Urinary bladder (tissue), 4 donors: Measurements from ENCODE around the gene LDLRAD4. TPM values are rescaled to one million over a fixed set of nuclear protein-coding genes. Genes with fewer than 3 reads are reported as not detected.

Experiments
- DNase-seq: peaks from one replicate; pipeline ENCODE4 v3.0.0-alpha.2; 2015; ENCODE audit errors: extremely low spot score
- H3K27ac ChIP-seq: one replicate; pipeline ENCODE4 v1.5.1; 2013; ENCODE audit warnings: low read depth, mild to moderate bottlenecking, moderate library complexity
- H3K36me3 ChIP-seq: one replicate; pipeline ENCODE4 v1.6.1; 2013; ENCODE audit warnings: mild to moderate bottlenecking, moderate library complexity; ENCODE audit not compliant: insufficient read depth
- H3K4me1 ChIP-seq: one replicate; pipeline ENCODE4 v1.6.1; 2013; ENCODE audit warnings: mild to moderate bottlenecking, moderate library complexity; ENCODE audit not compliant: insufficient read depth
- H3K4me3 ChIP-seq: one replicate; pipeline ENCODE4 v1.5.1; 2013; ENCODE audit warnings: low read depth, low read length
- WGBS: extraction: QIAGEN DNeasy Blood & Tissue Kit; methylation state at CpG from one replicate; pipeline ENCODE4 v1.1.7; 2013; 5-methylcytosine and 5-hydroxymethylcytosine counted together
- polyA plus RNA-seq: library from polyadenylated mRNA; stranded (reverse); fragments of 200-250 nt; gene quantifications from one replicate; pipeline ENCODE4 v1.2.3, GENCODE V29; 2013
- total RNA-seq: library from RNA; depleted of rRNA; stranded (reverse); fragments of >200 nt; gene quantifications from one replicate; pipeline ENCODE4 v1.2.3, GENCODE V29; 2014
- donor health status: healthy with polysubstance abuse.
- donor health status: healthy.

LDLRAD4 gene
- total and polyA plus RNA-seq, 2 donors, result 13.8 to 52.3 TPM

- WGBS, result 70% methylated on average over 6 of the region's 6 CpGs
- H3K4me3 ChIP-seq, result no peak overlapping the region
- no peak overlapping the region for H3K27ac ChIP-seq
These were observed 31.9 kb upstream of the LDLRAD4 start for GRCh38 chr18:13186687-13187086.

DNA sequence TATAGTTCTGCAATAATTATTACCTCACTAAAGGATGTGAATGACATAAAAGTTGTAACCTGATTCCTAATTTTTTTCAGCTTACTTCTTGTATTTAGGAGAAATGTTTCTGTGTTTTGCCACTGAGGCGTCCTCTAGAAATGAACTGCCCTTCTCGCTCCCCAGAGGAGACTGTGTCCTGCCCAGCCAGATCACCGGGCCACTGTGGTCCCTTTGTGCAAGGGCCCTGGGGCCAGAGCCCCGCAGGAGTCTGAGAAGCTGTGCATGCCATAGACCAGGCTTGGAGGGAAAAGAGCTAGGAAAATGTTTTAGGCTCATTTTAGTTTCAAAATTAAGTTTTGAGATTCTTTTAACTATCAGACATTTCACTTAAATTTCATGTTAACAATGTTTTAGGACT lies 31.1 kb upstream of the LDLRAD4 start:
- DNase-seq, result no peak
- 86% methylated on average over 4 of the region's 4 CpGs for WGBS
- H3K27ac ChIP-seq, result no peak overlapping the region
- H3K4me3 ChIP-seq, result no peak overlapping the region
- no peaks in the 10 kb centered on the region for H3K36me3 ChIP-seq
- no peaks in the 10 kb centered on the region for H3K4me1 ChIP-seq

More at GRCh38 chr18:13186687-13187086, 31.9 kb upstream of the LDLRAD4 start:
- no peaks in the 10 kb centered on the region for H3K36me3 ChIP-seq
- H3K4me1 ChIP-seq, result no peaks in the 10 kb centered on the region
- DNase-seq, result no peak

DNA sequence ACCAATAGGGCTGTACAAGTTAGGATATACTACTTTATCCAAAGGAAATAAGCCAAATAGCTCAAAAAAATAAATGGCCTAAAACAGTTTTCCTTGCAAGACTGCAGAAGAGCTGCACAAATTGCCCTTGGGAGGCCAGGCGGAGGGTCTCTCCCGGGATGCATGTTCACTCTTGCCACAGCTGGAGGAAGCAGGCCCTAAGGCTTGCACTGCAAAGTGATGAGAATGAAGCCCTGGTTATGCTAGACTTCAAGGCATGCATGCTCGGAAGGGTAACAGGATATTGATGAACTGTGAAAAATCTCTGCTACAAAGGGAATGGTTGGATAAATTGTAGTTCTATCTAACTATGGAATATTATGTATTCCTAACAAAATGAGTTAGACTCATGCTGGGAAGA lies 27.5 kb upstream of the LDLRAD4 start:
- Histone ChIP-seq H3K4me1 (no peaks in the 10 kb centered on the region), H3K4me3 (no peak overlapping the region), H3K27ac (no peak overlapping the region), H3K36me3 (no peaks in the 10 kb centered on the region)
- 69% methylated on average over 3 of the region's 3 CpGs for WGBS
- no peak for DNase-seq

- H3K36me3 ChIP-seq, result no peaks in the 10 kb centered on the region
- H3K4me1 ChIP-seq, result no peaks in the 10 kb centered on the region
- DNase-seq, result no peak
- 35% methylated on average over 7 of the region's 7 CpGs for WGBS
- H3K27ac ChIP-seq, result no peak overlapping the region
- no peak overlapping the region for H3K4me3 ChIP-seq
These were observed 26.8 kb upstream of the LDLRAD4 start for GRCh38 chr18:13191779-13192178.

GRCh38 chr18:13192970-13193369 lies 25.6 kb upstream of the LDLRAD4 start:
- no peak for DNase-seq
- Histone ChIP-seq H3K27ac (no peak overlapping the region), H3K36me3 (no peaks in the 10 kb centered on the region), H3K4me3 (no peak overlapping the region), H3K4me1 (no peaks in the 10 kb centered on the region)
- WGBS, result 86% methylated on average over 2 of the region's 2 CpGs

DNA sequence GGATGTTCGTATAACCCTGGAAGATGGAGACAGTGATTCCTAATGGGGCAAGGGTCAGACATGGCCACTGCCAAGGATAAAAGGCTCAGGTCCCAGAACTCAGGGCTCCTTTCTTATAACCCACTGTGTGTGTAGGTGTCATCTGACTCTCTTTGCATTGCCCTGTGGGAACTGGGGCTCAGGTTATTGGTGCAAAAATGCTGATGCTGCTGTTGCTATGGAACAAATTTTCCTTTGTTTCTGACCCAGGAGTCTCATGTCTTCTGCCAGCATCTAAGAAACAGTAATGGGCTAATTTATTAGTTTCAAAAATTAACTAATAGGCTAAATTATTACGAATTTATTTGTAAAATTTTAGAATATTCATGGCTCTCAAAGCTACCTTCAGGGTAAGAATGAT lies 24.3 kb upstream of the LDLRAD4 start:
- no peak for DNase-seq
- Histone ChIP-seq H3K36me3 (no peaks in the 10 kb centered on the region), H3K27ac (no peak overlapping the region), H3K4me1 (no peaks in the 10 kb centered on the region), H3K4me3 (no peak overlapping the region)
- 81% methylated on average over 2 of the region's 2 CpGs for WGBS

- 92% methylated on average over 2 of the region's 2 CpGs for WGBS
- Histone ChIP-seq H3K36me3 (no peaks in the 10 kb centered on the region), H3K27ac (no peak overlapping the region), H3K4me3 (no peak overlapping the region), H3K4me1 (no peaks in the 10 kb centered on the region)
- DNase-seq, result no peak
These were observed 19.9 kb upstream of the LDLRAD4 start for GRCh38 chr18:13198701-13199100.

DNA sequence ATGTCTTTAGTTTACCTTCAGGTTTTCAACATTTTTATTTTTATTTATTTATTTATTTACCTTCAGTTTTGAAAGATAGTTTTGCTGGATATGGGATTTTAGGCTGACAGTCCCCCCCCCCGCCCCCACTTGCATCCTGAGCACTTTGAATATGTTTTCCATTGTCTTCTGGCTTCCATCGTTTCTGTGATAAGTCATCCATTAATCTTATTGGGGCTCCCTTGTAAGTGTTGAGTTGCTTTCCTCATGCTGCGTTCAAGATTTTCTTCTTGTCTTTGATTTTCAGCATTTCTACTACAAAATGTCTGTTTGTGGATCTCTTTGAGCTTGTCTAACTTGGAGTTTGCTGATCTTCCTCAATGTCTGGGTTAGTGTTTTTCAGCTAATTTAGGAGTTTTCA lies 19.4 kb upstream of the LDLRAD4 start:
- H3K27ac ChIP-seq, result no peak overlapping the region
- H3K4me3 ChIP-seq, result no peak overlapping the region
- WGBS, result 83% methylated on average over 3 of the region's 3 CpGs
- H3K4me1 ChIP-seq, result no peaks in the 10 kb centered on the region
- no peaks in the 10 kb centered on the region for H3K36me3 ChIP-seq
- DNase-seq, result no peak

GRCh38 chr18:13201292-13201691 lies 17.3 kb upstream of the LDLRAD4 start:
- Histone ChIP-seq H3K4me3 (no peak overlapping the region), H3K27ac (no peak overlapping the region), H3K4me1 (no peaks in the 10 kb centered on the region), H3K36me3 (no peaks in the 10 kb centered on the region)
- DNase-seq, result no peak
- 81% methylated on average over 3 of the region's 3 CpGs for WGBS

- Histone ChIP-seq H3K27ac (no peak overlapping the region), H3K4me1 (no peaks in the 10 kb centered on the region), H3K36me3 (no peaks in the 10 kb centered on the region), H3K4me3 (no peak overlapping the region)
- WGBS, result 89% methylated on average over 8 of the region's 8 CpGs
- no peak for DNase-seq
These were observed 16.0 kb upstream of the LDLRAD4 start for GRCh38 chr18:13202571-13202970.

DNA sequence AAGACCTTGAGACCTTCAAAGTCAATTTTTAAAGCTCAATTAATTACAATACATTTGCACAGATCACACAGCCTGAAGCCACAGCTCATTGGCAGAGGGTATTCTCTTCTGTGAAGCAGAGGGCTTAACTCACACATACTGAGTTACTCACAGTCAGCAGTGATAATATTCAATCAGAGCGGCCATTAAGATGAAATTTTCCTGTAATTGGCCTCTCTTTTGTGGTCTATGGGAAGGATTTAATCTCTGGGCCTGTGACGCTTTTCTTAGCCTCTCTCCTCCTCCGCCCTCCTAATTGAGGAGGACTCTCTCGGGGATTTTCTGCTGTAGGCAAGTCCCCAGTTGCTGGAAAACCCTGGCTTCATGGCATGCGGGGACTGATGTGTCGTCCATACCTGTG lies 12.3 kb upstream of the LDLRAD4 start:
- H3K27ac ChIP-seq, result no peak overlapping the region
- no peaks in the 10 kb centered on the region for H3K4me1 ChIP-seq
- no peak overlapping the region for H3K4me3 ChIP-seq
- no peak for DNase-seq
- 90% methylated on average over 6 of the region's 6 CpGs for WGBS
- H3K36me3 ChIP-seq, result no peaks in the 10 kb centered on the region

DNA sequence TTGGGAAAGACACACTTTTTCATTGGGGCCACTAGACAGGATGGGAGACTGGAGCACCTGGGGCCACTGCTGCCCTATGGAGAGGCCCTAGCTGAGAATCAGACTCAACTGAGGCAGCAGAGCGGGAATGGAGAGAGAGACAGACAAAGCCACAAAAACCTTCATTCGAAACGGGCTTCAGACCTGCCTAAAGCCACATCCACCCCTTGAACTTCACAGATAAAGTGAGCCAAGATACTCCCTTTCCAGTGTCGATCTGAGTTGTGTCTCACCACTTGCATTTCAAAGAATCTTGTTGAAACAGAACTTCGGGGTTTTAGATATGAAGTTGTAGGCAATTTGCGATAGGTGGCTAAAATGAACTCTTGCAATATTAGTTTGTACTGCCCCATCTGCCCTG lies 11.3 kb upstream of the LDLRAD4 start:
- H3K4me3 ChIP-seq, result no peak overlapping the region
- no peaks in the 10 kb centered on the region for H3K4me1 ChIP-seq
- DNase-seq, result no peak
- H3K27ac ChIP-seq, result no peak overlapping the region
- H3K36me3 ChIP-seq, result no peaks in the 10 kb centered on the region
- 92% methylated on average over 6 of the region's 6 CpGs for WGBS

- Histone ChIP-seq H3K4me3 (no peak overlapping the region), H3K4me1 (no peaks in the 10 kb centered on the region), H3K36me3 (no peaks in the 10 kb centered on the region), H3K27ac (no peak overlapping the region)
- WGBS, result 40% methylated on average over 7 of the region's 7 CpGs
- no peak for DNase-seq
These were observed 7.0 kb upstream of the LDLRAD4 start for GRCh38 chr18:13211534-13211933.

- no peak overlapping the region for H3K27ac ChIP-seq
- 88% methylated on average over 18 of the region's 18 CpGs for WGBS
- no peak for DNase-seq
- H3K36me3 ChIP-seq, result no peaks in the 10 kb centered on the region
- H3K4me3 ChIP-seq, result no peak overlapping the region
- H3K4me1 ChIP-seq, result no peaks in the 10 kb centered on the region
These were observed 5.3 kb upstream of the LDLRAD4 start for GRCh38 chr18:13213036-13213795.

- no peak for DNase-seq
- Histone ChIP-seq H3K36me3 (no peaks in the 10 kb centered on the region), H3K4me1 (peaks cover 1% of the 10 kb centered on the region), H3K4me3 (no peak overlapping the region), H3K27ac (no peak overlapping the region)
- 71% methylated on average over 1 of the region's 1 CpG for WGBS
These were observed 4.0 kb upstream of the LDLRAD4 start for GRCh38 chr18:13214609-13215008.
